Smooth muscle cell (in vitro differentiated cells): ENCODE measurements around the gene GNAT2. TPM values are rescaled to one million over a fixed set of nuclear protein-coding genes. Genes with fewer than 3 reads are reported as not detected.

ENCODE experiments used
- DNase-seq: peaks from one replicate; lab custom pipeline; 2025; ENCODE audit not compliant: unreplicated experiment; lab: John Stamatoyannopoulos, UW
- H2AFZ ChIP-seq: fragments of 200-600 bp; sonication (generic); 2 replicates; pipeline ENCODE4 v1.6.0; 2016; ENCODE audit warnings: antibody characterized with exemption, low read depth, mild to moderate bottlenecking
- H3F3A ChIP-seq: fragments of 200-600 bp; sonication (generic); 2 replicates; pipeline ENCODE4 v1.6.0; 2017; ENCODE audit warnings: antibody characterized with exemption, low read depth
- H3K27ac ChIP-seq: fragments of 200-600 bp; sonication (generic); 2 replicates; pipeline ENCODE4 v1.5.1; 2016; ENCODE audit warnings: low read depth, mild to moderate bottlenecking
- H3K27me3 ChIP-seq: fragments of 200-600 bp; sonication (generic); 2 replicates; pipeline ENCODE4 v1.6.1; 2016; ENCODE audit warnings: low read depth, mild to moderate bottlenecking
- H3K36me3 ChIP-seq: fragments of 200-600 bp; sonication (generic); 2 replicates; pipeline ENCODE4 v1.5.1; 2016; ENCODE audit warnings: low read depth
- H3K4me1 ChIP-seq: fragments of 200-600 bp; sonication (generic); 2 replicates; pipeline ENCODE4 v1.5.1; 2016; ENCODE audit warnings: low read depth
- H3K4me2 ChIP-seq: fragments of 200-600 bp; sonication (generic); 2 replicates; pipeline ENCODE4 v1.6.0; 2016; ENCODE audit warnings: mild to moderate bottlenecking
- H3K4me3 ChIP-seq: fragments of 200-600 bp; sonication (generic); 2 replicates; pipeline ENCODE4 v1.5.1; 2016; ENCODE audit warnings: mild to moderate bottlenecking
- H3K79me2 ChIP-seq: fragments of 200-600 bp; sonication (generic); 2 replicates; pipeline ENCODE4 v1.6.0; 2016; ENCODE audit warnings: low read depth, mild to moderate bottlenecking
- H3K9ac ChIP-seq: fragments of 200-600 bp; sonication (generic); 2 replicates; pipeline ENCODE4 v1.6.0; 2016; ENCODE audit warnings: low read depth
- H3K9me3 ChIP-seq: fragments of 200-600 bp; sonication (generic); replicated peaks from 2 replicates; pipeline ENCODE4 v1.5.1; 2016; ENCODE audit warnings: low read depth
- H4K20me1 ChIP-seq: fragments of 200-600 bp; sonication (generic); 2 replicates; pipeline ENCODE4 v1.6.0; 2016; ENCODE audit warnings: low read depth
- CTCF ChIP-seq: fragments of 200-600 bp; sonication (generic); IDR thresholded peaks from 2 replicates; pipeline ENCODE4 v1.5.1; 2017; ENCODE audit warnings: borderline replicate concordance, mild to moderate bottlenecking, antibody characterized with exemption; ENCODE audit not compliant: insufficient read depth, poor library complexity, severe bottlenecking
- WGBS: methylation state at CpG from one replicate; pipeline ENCODE4 v1.1.7; 2016; ENCODE audit warnings: low lambda C conversion rate; 5-methylcytosine and 5-hydroxymethylcytosine counted together
- polyA plus RNA-seq: library from polyadenylated mRNA; unstranded; fragments of >200 nt; fragmentation: Nextera tagmentation; extraction: Ambion mirVana; gene quantifications from 2 replicates; pipeline ENCODE4 v1.2.1, GENCODE V29; 2016
- total RNA-seq: library from RNA; depleted of rRNA; stranded (reverse); fragments of >200 nt; gene quantifications from 2 replicates; pipeline ENCODE4 v1.2.3, GENCODE V29; 2014

GNAT2 gene
- total and polyA plus RNA-seq, 2 experiments from 2014 or later = not detected

DNA sequence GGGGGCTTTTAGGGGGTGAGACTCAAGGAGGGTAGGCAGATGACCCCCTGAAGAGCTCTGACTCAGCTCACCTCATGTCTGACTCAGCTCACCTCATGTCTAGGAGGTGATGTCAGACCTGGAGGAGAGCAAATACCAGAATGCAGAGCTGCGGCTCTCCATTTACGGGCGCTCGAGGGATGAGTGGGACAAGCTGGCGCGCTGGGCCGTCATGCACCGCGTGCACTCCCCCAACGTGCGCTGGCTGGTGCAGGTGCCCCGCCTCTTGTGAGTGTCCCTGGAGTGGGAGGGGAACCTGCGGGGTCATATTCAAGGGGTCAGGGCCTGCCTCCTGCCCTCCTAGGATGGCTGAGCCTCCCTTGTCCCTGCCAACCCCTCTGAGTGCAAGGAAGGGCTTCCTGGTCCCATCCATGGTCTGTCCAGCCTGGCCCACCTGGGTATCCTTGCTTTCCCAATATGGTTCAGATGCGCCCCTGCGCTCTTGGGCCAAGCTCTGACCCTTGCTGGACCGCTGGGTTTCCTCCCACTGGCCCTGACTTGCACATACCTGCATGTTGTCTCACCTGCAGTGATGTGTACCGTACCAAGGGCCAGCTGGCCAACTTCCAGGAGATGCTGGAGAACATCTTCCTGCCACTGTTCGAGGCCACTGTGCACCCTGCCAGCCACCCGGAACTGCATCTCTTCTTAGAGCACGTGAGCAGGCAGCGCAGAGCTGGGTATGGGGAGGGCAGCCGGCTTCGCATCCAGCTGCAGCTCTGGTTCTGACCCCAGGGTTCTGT is 9.3 kb upstream of the GNAT2 start:
- Histone ChIP-seq H3K27ac (no peak overlapping the region), H3K9ac (no peak overlapping the region), H3K4me3 (no peak overlapping the region), H2AFZ (no peak overlapping the region), H3K4me1 (no peaks in the 10 kb centered on the region), H3F3A (no peaks in the 10 kb centered on the region), H3K4me2 (no peak overlapping the region), H3K27me3 (no peaks in the 10 kb centered on the region), H3K36me3 (no peaks in the 10 kb centered on the region), H3K9me3 (no peaks in the 10 kb centered on the region), H4K20me1 (peaks cover 31% of the 10 kb centered on the region), H3K79me2 (peaks cover 18% of the 10 kb centered on the region)
- WGBS = 95% methylated on average over 23 of the region's 23 CpGs
- no peak for TF ChIP-seq CTCF
- no peak for DNase-seq

DNA sequence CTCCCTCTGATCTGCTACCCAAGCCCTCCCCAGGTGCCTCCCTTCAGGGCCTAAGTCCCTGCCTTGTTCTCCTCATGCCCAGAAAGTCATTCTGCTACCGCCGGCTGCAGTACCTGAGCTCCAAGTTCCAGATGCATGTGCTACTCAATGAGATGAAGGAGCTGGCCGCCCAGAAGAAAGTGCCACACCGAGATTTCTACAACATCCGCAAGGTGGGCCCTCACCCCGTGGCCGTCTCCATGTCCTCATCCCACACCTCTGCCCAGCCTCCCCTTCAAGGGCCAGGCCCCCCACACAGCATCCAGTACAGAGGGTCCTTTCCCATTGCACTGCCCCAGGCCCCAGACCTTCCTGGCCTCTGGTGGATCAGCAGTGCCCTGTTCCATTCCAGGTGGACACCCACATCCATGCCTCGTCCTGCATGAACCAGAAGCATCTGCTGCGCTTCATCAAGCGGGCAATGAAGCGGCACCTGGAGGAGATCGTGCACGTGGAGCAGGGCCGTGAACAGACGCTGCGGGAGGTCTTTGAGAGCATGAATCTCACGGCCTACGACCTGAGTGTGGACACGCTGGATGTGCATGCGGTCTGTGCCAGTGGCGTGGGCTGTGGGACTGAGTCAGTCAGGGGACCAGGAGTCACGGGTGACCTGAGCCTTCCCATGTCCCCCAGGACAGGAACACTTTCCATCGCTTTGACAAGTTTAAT is 8.4 kb upstream of the GNAT2 start:
- TF ChIP-seq CTCF = no peak
- no peak for DNase-seq
- no peaks in the 10 kb centered on the region for H3K9me3 ChIP-seq
- H3K27ac ChIP-seq = no peak overlapping the region
- H3K36me3 ChIP-seq = no peaks in the 10 kb centered on the region
- no peak overlapping the region for H3K4me3 ChIP-seq
- H3K4me1 ChIP-seq = no peaks in the 10 kb centered on the region
- no peak overlapping the region for H3K9ac ChIP-seq
- peaks cover 27% of the 10 kb centered on the region for H3K79me2 ChIP-seq
- H4K20me1 ChIP-seq = peaks cover 40% of the 10 kb centered on the region
- H2AFZ ChIP-seq = no peak overlapping the region
- no peaks in the 10 kb centered on the region for H3F3A ChIP-seq
- 97% methylated on average over 23 of the region's 23 CpGs for WGBS
- H3K27me3 ChIP-seq = no peaks in the 10 kb centered on the region
- H3K4me2 ChIP-seq = no peak overlapping the region

- H3K4me2 ChIP-seq = no peak overlapping the region
- H4K20me1 ChIP-seq = peaks cover 50% of the 10 kb centered on the region
- H3K79me2 ChIP-seq = peaks cover 37% of the 10 kb centered on the region
- H3K4me1 ChIP-seq = no peaks in the 10 kb centered on the region
- H3K9ac ChIP-seq = no peak overlapping the region
- no peak overlapping the region for H2AFZ ChIP-seq
- no peak overlapping the region for H3K27ac ChIP-seq
- WGBS = 97% methylated on average over 17 of the region's 21 CpGs
- no peaks in the 10 kb centered on the region for H3K36me3 ChIP-seq
- no peak for TF ChIP-seq CTCF
- no peaks in the 10 kb centered on the region for H3K27me3 ChIP-seq
- no peaks in the 10 kb centered on the region for H3K9me3 ChIP-seq
- H3F3A ChIP-seq = no peaks in the 10 kb centered on the region
- DNase-seq = no peak
- H3K4me3 ChIP-seq = no peak overlapping the region
Observed at GRCh38 chr1:109626682-109627408, 7.4 kb upstream of the GNAT2 start.
